ENCODE results near the gene TCF19.

DNA sequence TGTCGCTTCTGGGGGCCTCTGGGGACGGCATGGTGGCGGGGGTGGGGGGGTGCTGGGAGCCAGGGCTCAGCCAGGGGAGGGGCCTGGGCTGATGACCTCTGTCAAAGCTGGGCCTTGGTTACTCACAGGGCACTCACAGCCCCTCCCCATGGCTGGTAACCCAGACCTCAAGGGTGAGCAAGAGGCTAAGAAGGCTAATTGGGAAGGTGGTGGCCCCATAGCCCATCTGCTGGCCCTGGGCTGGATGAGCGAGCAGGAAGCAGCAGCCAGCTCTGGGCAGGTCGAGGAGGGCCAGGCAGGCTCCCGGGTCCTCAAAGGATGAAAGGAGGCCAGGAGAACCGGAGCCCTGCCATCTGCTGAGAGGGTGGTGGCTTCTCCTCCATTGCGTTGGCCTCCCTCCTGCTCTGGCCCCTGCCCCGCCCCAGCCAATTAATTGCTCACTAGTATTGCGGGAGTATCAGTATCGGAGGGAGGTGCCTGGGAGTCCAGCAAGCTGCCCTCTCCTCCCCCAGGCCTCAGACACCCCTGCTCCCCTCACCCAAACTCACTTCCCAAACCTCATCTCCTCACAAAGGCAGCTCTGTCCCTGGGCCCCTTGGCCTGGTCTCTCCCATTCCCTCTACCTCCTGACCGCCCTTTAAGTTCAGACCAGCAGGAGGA is 37.1 kb upstream of the TCF19 start:
- no peak for TF ChIP-seq EZH2 (IDR thresholded peaks at IDR 0.05; ENCODE audit: insufficient read depth, poor library complexity, severe bottlenecking)
- TF ChIP-seq EZH2phosphoT487 (IDR thresholded peaks at IDR 0.05; ENCODE audit: insufficient read depth, low read depth), result no peak
